Calu3 (cell line): ENCODE data around the gene PSMD5. TPM values are rescaled to one million over a fixed set of nuclear protein-coding genes. Genes with fewer than 3 reads are reported as not detected.

Source experiments
- BruUV-seq: library from RNA; stranded (reverse); fragments of 400-500 nt; replicated peaks from 2 replicates; lab custom pipeline; 2021; lab: Mats Ljungman, UMichigan
- CTCF ChIA-PET: fragments of 300-600 bp; sonication (Branson Sonifier 250); formaldehyde crosslinking; loops from one replicate; lab custom pipeline; 2022; ENCODE audit warnings: antibody characterized with exemption; lab: Charles Lee
- DNase-seq: peaks from one replicate; pipeline ENCODE4 v3.0.0; 2022
- H3K27ac Mint-ChIP-seq: one replicate; pipeline ENCODE4 v1.8.0; 2022; ENCODE audit warnings: mixed read lengths; ENCODE audit not compliant: unreplicated experiment
- H3K27me3 Mint-ChIP-seq: one replicate; pipeline ENCODE4 v1.8.0; 2022; ENCODE audit warnings: mixed read lengths; ENCODE audit not compliant: unreplicated experiment
- H3K36me3 Mint-ChIP-seq: one replicate; pipeline ENCODE4 v1.8.0; 2022; ENCODE audit warnings: mild to moderate bottlenecking, moderate library complexity, mixed read lengths; ENCODE audit not compliant: insufficient read depth, unreplicated experiment
- H3K4me1 Mint-ChIP-seq: one replicate; pipeline ENCODE4 v1.8.0; 2022; ENCODE audit warnings: mild to moderate bottlenecking, low read depth, mixed read lengths; ENCODE audit not compliant: unreplicated experiment
- H3K4me3 Mint-ChIP-seq: one replicate; pipeline ENCODE4 v1.8.0; 2022; ENCODE audit warnings: mild to moderate bottlenecking, low read depth, moderate library complexity, mixed read lengths; ENCODE audit not compliant: unreplicated experiment
- H3K9me3 Mint-ChIP-seq: one replicate; pipeline ENCODE4 v1.8.0; 2022; ENCODE audit warnings: low read depth, mixed read lengths; ENCODE audit not compliant: unreplicated experiment
- CTCF ChIP-seq: fragments of 200-600 bp; IDR thresholded peaks from one replicate; pipeline ENCODE4 v1.8.0; 2022; ENCODE audit warnings: antibody characterized with exemption; ENCODE audit not compliant: unreplicated experiment
- intact Hi-C: fragments of 100-400 bp; cut with micrococcal nuclease; formaldehyde crosslinking; loops from one replicate; pipeline ENCODE4 v1.10.0; 2022; ENCODE audit not compliant: unreplicated experiment
- total RNA-seq: library from RNA; stranded (reverse); gene quantifications from 2 replicates; pipeline ENCODE4 v1.2.3, GENCODE V29; 2022

The PSMD5 gene
- total RNA-seq, 1 experiment from 2014 or later, result 34.0 TPM

GRCh38 chr9:120839146-120839545 lies 3.6 kb downstream of the PSMD5 start:
- no peaks in the 10 kb centered on the region for H3K27me3 Mint-ChIP-seq
- peaks cover 11% of the 10 kb centered on the region for H3K4me1 Mint-ChIP-seq
- no peaks in the 10 kb centered on the region for H3K9me3 Mint-ChIP-seq
- CTCF ChIA-PET, result no interaction called here
- TF ChIP-seq CTCF, result no peak
- intact Hi-C loops, result no loop called here
- H3K27ac Mint-ChIP-seq, result no peak overlapping the region
- no peak for DNase-seq
- no peak overlapping the region for H3K4me3 Mint-ChIP-seq
- peaks cover 23% of the 10 kb centered on the region for H3K36me3 Mint-ChIP-seq
- no TSS peak for BruUV-seq

GRCh38 chr9:120837921-120838320 lies 4.8 kb downstream of the PSMD5 start:
- no peaks in the 10 kb centered on the region for H3K27me3 Mint-ChIP-seq
- peaks cover 11% of the 10 kb centered on the region for H3K4me1 Mint-ChIP-seq
- intact Hi-C loops, result no loop called here
- no peak for DNase-seq
- BruUV-seq, result no TSS peak
- TF ChIP-seq CTCF, result no peak
- CTCF ChIA-PET, result no interaction called here
- no peak overlapping the region for H3K27ac Mint-ChIP-seq
- no peaks in the 10 kb centered on the region for H3K9me3 Mint-ChIP-seq
- H3K36me3 Mint-ChIP-seq, result peaks cover 17% of the 10 kb centered on the region
- H3K4me3 Mint-ChIP-seq, result no peak overlapping the region

GRCh38 chr9:120833325-120833724 lies 9.4 kb downstream of the PSMD5 start:
- Mint-ChIP-seq H3K9me3 (no peaks in the 10 kb centered on the region), H3K27me3 (no peaks in the 10 kb centered on the region), H3K27ac (no peak overlapping the region), H3K36me3 (peaks cover 9% of the 10 kb centered on the region), H3K4me3 (no peak overlapping the region), H3K4me1 (peaks cover under 1% of the 10 kb centered on the region)
- no peak for TF ChIP-seq CTCF
- intact Hi-C loops, result no loop called here
- no peak for DNase-seq
- no TSS peak for BruUV-seq
- CTCF ChIA-PET, result no interaction called here

GRCh38 chr9:120832807-120833206 lies 9.9 kb downstream of the PSMD5 start:
- Mint-ChIP-seq H3K4me1 (no peaks in the 10 kb centered on the region), H3K36me3 (peaks cover 9% of the 10 kb centered on the region), H3K27ac (no peak overlapping the region), H3K27me3 (no peaks in the 10 kb centered on the region), H3K4me3 (no peak overlapping the region), H3K9me3 (no peaks in the 10 kb centered on the region)
- CTCF ChIA-PET, result no interaction called here
- intact Hi-C loops, result no loop called here
- no TSS peak for BruUV-seq
- no peak for TF ChIP-seq CTCF
- no peak for DNase-seq
